VCaP (cell line): Measurements from ENCODE around the gene FIZ1.

Experiments used
- H3K27ac ChIP-seq: fragments of 450-650 bp; 2 replicates; pipeline ENCODE4 v1.5.1; 2017
- TF ChIP-seq, protein P1 (sequence below): fragments of 450-650 bp; conservative IDR thresholded peaks from 2 replicates; pipeline ENCODE4 v1.5.1; 2017; ENCODE audit warnings: mild to moderate bottlenecking, moderate library complexity

FIZ1 gene

GRCh38 chr19:55598034-55598433 is 1.3 kb downstream of the FIZ1 start:
- TF ChIP-seq, protein P1, sequence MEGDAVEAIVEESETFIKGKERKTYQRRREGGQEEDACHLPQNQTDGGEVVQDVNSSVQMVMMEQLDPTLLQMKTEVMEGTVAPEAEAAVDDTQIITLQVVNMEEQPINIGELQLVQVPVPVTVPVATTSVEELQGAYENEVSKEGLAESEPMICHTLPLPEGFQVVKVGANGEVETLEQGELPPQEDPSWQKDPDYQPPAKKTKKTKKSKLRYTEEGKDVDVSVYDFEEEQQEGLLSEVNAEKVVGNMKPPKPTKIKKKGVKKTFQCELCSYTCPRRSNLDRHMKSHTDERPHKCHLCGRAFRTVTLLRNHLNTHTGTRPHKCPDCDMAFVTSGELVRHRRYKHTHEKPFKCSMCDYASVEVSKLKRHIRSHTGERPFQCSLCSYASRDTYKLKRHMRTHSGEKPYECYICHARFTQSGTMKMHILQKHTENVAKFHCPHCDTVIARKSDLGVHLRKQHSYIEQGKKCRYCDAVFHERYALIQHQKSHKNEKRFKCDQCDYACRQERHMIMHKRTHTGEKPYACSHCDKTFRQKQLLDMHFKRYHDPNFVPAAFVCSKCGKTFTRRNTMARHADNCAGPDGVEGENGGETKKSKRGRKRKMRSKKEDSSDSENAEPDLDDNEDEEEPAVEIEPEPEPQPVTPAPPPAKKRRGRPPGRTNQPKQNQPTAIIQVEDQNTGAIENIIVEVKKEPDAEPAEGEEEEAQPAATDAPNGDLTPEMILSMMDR, result no peak

GRCh38 chr19:55597501-55597921 is 1.8 kb downstream of the FIZ1 start:
- TF ChIP-seq, protein P1, result no peak

More at GRCh38 chr19:55598034-55598433, 1.3 kb downstream of the FIZ1 start:
- H3K27ac ChIP-seq, result peak overlapping the region; percentile 99; the same call in 1 of the 2 replicates

GRCh38 chr19:55596304-55596703 is 3.0 kb downstream of the FIZ1 start:
- TF ChIP-seq, protein P1, result no peak
- H3K27ac ChIP-seq, result no peak overlapping the region

More at GRCh38 chr19:55597501-55597921, 1.8 kb downstream of the FIZ1 start:
- H3K27ac ChIP-seq, result no peak overlapping the region

- H3K27ac ChIP-seq, result no peak overlapping the region
Observed at GRCh38 chr19:55594996-55595545, 4.2 kb downstream of the FIZ1 start.

GRCh38 chr19:55593096-55593772 is 6.1 kb downstream of the FIZ1 start:
- TF ChIP-seq, protein P1, result no peak
- no peak overlapping the region for H3K27ac ChIP-seq

More at GRCh38 chr19:55594996-55595545, 4.2 kb downstream of the FIZ1 start:
- TF ChIP-seq, protein P1, result no peak

DNA sequence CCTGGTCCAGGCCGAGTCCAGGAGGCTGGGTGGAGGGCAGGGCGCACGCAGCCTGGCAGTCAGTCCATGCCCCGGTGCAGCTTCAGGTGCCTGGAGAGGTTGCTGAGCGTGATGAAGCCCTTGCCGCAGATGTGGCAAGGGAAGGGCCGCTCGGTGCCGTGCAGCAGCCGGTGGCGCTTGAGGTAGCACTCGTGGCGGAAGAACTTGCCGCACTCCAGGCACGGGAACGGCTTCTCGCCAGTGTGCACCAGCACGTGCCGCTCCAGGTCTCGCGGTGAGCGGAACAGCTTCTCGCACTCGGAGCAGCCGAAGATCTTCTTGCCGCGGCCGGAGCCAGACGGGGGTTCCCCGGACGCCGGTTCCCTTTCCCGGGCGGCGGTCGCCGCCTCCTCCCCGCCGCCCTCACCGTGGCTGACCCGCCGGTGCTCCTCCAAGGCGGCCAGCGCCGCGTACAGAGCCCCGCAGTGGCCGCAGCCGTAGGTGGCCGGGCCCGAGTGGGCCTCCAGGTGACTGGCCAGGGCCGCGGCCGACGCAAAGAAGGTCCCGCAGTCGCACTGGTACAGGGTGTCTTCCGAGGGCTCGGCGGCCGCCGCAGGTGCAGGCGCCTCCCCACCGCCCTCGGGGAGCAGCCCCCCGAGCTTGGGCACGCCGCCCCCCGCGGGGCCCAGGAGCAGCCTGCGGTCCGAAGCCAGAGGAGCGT is 6.8 kb downstream of the FIZ1 start:
- H3K27ac ChIP-seq, result no peak overlapping the region
- TF ChIP-seq, protein P1, result no peak

- no peak overlapping the region for H3K27ac ChIP-seq
- TF ChIP-seq, protein P1, result no peak
Observed at GRCh38 chr19:55591555-55591954, 7.8 kb downstream of the FIZ1 start.
